ENCODE measurements around the gene VPS11. TPM values are rescaled to one million over a fixed set of nuclear protein-coding genes. Genes with fewer than 3 reads are reported as not detected.
A peak's percentile ranks its signal among the peaks of the same experiment; 100 is the strongest.

VPS11 gene
- total RNA-seq, 2 experiments from 2014 or later = 39.7 to 40.0 TPM

- Mint-ChIP-seq H3K4me1 (peaks cover 59% of the 10 kb centered on the region), H3K9me3 (no peaks in the 10 kb centered on the region), H3K4me3 (no peak overlapping the region), H3K36me3 (ENCODE audit: low read depth) (peaks cover 59% of the 10 kb centered on the region), H3K27ac (peak overlapping the region; percentile 1), H3K27me3 (no peaks in the 10 kb centered on the region)
- ChIA-PET CTCF (interaction anchor here (0.5 to 2.6 kb wide), 2 partner anchors 8 to 272 kb away, joined by 3 to 8 read pairs; no protein-coding TSS in a partner anchor), POLR2A (no interaction called here)
- DNase-seq = no peak
These were observed 42.8 kb downstream of the VPS11 start for GRCh38 chr11:119110439-119110838.

GRCh38 chr11:119111361-119111925 lies 43.8 kb downstream of the VPS11 start:
- Mint-ChIP-seq H3K36me3 (ENCODE audit: low read depth) (peaks cover 67% of the 10 kb centered on the region), H3K9me3 (no peaks in the 10 kb centered on the region), H3K4me3 (no peak overlapping the region), H3K27ac (peak overlapping the region; percentile 46), H3K4me1 (peaks cover 57% of the 10 kb centered on the region), H3K27me3 (no peaks in the 10 kb centered on the region)
- ChIA-PET POLR2A (no interaction called here), CTCF (interaction anchor here (0.7 to 2.1 kb wide), 5 partner anchors 10 to 211 kb away, joined by 3 to 5 read pairs (median 4); partner anchors contain the start of genes DPAGT1 and HYOU1)
- no peak for DNase-seq

- no peaks in the 10 kb centered on the region for H3K9me3 Mint-ChIP-seq
- DNase-seq = no peak
- H3K4me1 Mint-ChIP-seq = peaks cover 57% of the 10 kb centered on the region
- CTCF ChIA-PET = interaction anchor here (0.8 to 2.1 kb wide), 6 partner anchors 9 to 210 kb away, joined by 3 to 5 read pairs (median 4); partner anchors contain the start of genes DPAGT1, HINFP and HYOU1
- POLR2A ChIA-PET = no interaction called here
- H3K27ac Mint-ChIP-seq = no peak overlapping the region
- no peak overlapping the region for H3K4me3 Mint-ChIP-seq
- H3K36me3 Mint-ChIP-seq (ENCODE audit: low read depth) = peaks cover 76% of the 10 kb centered on the region
- no peaks in the 10 kb centered on the region for H3K27me3 Mint-ChIP-seq
These were observed 44.8 kb downstream of the VPS11 start for GRCh38 chr11:119112314-119113020.

DNA sequence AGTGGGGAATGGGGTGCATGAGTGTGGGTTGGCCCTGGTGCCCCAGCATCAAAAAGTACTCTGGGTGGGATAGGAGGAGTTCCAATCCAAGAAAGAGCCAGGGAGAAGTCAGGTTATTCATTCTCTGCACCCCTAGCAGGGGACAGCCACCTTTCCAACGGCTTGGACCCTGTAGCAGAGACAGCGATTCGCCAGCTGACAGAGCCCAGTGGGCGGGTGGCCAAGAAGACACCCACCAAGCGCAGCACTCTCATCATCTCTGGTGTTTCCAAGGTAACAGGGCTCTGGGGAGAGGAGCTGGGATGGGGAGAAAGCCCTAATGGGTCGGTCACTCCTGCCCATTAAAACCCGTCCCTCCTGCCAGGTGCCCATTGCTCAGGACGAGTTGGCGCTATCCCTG lies 46.1 kb downstream of the VPS11 start:
- H3K36me3 Mint-ChIP-seq (ENCODE audit: low read depth) = peaks cover 79% of the 10 kb centered on the region
- H3K4me3 Mint-ChIP-seq = no peak overlapping the region
- no peaks in the 10 kb centered on the region for H3K9me3 Mint-ChIP-seq
- H3K4me1 Mint-ChIP-seq = peaks cover 51% of the 10 kb centered on the region
- ChIA-PET CTCF (no interaction called here), POLR2A (no interaction called here)
- no peak overlapping the region for H3K27ac Mint-ChIP-seq
- H3K27me3 Mint-ChIP-seq = no peaks in the 10 kb centered on the region
- DNase-seq = no peak

DNA sequence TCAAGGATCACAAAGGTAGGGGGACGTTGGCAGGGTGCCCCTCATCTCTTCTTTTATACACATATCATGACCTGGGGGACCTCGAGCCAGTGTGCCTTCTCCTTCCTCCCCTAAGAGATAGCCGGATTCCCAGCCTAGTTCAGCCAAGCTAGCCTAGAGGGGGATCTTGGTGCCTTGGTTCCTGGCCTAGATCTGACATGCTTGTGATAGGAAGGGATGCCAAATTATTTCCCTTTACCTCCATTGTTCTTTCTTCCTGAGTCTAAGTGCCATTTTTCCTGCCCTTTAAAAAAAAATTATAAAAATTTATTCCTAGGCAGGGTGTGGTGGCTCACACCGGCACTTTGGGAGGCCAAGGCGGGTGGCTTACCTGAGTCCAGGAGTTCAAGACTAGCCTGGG lies 46.7 kb downstream of the VPS11 start:
- no peaks in the 10 kb centered on the region for H3K9me3 Mint-ChIP-seq
- CTCF ChIA-PET = interaction anchor here (1.3 kb wide), 1 partner anchor 242 kb away, joined by 4 read pairs; no protein-coding TSS in a partner anchor
- no peaks in the 10 kb centered on the region for H3K27me3 Mint-ChIP-seq
- DNase-seq = no peak
- no peak overlapping the region for H3K4me3 Mint-ChIP-seq
- peak overlapping the region; percentile 46 for H3K27ac Mint-ChIP-seq
- POLR2A ChIA-PET = no interaction called here
- peaks cover 76% of the 10 kb centered on the region for H3K36me3 Mint-ChIP-seq (ENCODE audit: low read depth)
- peaks cover 45% of the 10 kb centered on the region for H3K4me1 Mint-ChIP-seq

- H3K36me3 Mint-ChIP-seq (ENCODE audit: low read depth) = peaks cover 68% of the 10 kb centered on the region
- no peaks in the 10 kb centered on the region for H3K9me3 Mint-ChIP-seq
These were observed 48.0 kb downstream of the VPS11 start for GRCh38 chr11:119115484-119116234.

GRCh38 chr11:119116235-119116594 lies 48.6 kb downstream of the VPS11 start:
- Mint-ChIP-seq H3K36me3 (ENCODE audit: low read depth) (peaks cover 62% of the 10 kb centered on the region), H3K4me3 (peak overlapping the region; percentile 65), H3K9me3 (no peaks in the 10 kb centered on the region), H3K4me1 (peaks cover 43% of the 10 kb centered on the region), H3K27ac (peak overlapping the region; percentile 96), H3K27me3 (no peaks in the 10 kb centered on the region)
- CTCF ChIA-PET = interaction anchor here (0.6 to 2.1 kb wide), 6 partner anchors 10 to 207 kb away, joined by 3 to 8 read pairs (median 3); partner anchors contain the start of gene C2CD2L
- POLR2A ChIA-PET = no interaction called here
- no peak for DNase-seq

More at GRCh38 chr11:119115484-119116234, 48.0 kb downstream of the VPS11 start:
- peak overlapping the region; percentile 65 for H3K4me3 Mint-ChIP-seq
- POLR2A ChIA-PET = no interaction called here
- CTCF ChIA-PET = interaction anchor here (0.6 to 2.1 kb wide), 7 partner anchors 9 to 241 kb away, joined by 3 to 8 read pairs (median 3); partner anchors contain the start of gene C2CD2L
- H3K27me3 Mint-ChIP-seq = no peaks in the 10 kb centered on the region
- peak; percentile 51 for DNase-seq
- peak overlapping the region; percentile 96 for H3K27ac Mint-ChIP-seq
- H3K4me1 Mint-ChIP-seq = peaks cover 39% of the 10 kb centered on the region

DNA sequence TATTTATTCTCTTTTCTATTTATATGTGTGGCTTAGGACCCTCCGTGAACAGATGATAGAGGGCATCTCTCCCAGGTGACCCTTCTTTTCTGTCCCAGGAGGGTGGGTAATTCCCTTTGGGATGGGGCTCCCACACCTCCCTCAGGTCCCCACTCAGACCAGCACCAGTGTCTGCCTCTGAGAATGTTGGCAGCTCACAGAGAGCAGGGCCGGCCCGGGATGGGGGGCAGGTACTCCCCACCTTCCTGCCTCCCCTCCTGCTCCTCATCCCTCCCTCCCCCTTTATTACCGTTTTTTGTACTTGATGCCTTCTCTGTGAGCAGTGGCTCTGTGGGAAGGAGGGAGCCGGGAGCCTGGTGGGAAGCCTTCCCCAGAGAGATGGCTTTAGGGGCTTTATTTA lies 49.0 kb downstream of the VPS11 start:
- peaks cover 43% of the 10 kb centered on the region for H3K4me1 Mint-ChIP-seq
- H3K9me3 Mint-ChIP-seq = no peaks in the 10 kb centered on the region
- no peaks in the 10 kb centered on the region for H3K27me3 Mint-ChIP-seq
- peaks cover 58% of the 10 kb centered on the region for H3K36me3 Mint-ChIP-seq (ENCODE audit: low read depth)
- H3K4me3 Mint-ChIP-seq = no peak overlapping the region
- no peak for DNase-seq
- ChIA-PET POLR2A (no interaction called here), CTCF (interaction anchor here (0.5 to 2.1 kb wide), 4 partner anchors 10 to 52 kb away, joined by 3 to 8 read pairs (median 4); partner anchors contain the start of gene C2CD2L)
- peak overlapping the region; percentile 96 for H3K27ac Mint-ChIP-seq

GRCh38 chr11:119117004-119117706 lies 49.5 kb downstream of the VPS11 start:
- Mint-ChIP-seq H3K4me1 (peaks cover 43% of the 10 kb centered on the region), H3K27me3 (no peaks in the 10 kb centered on the region), H3K4me3 (no peak overlapping the region), H3K36me3 (ENCODE audit: low read depth) (peaks cover 56% of the 10 kb centered on the region), H3K27ac (peak overlapping the region; percentile 61), H3K9me3 (no peaks in the 10 kb centered on the region)
- no peak for DNase-seq
- ChIA-PET POLR2A (no interaction called here), CTCF (interaction anchor here (0.5 to 1.7 kb wide), 3 partner anchors 8 to 52 kb away, joined by 3 to 8 read pairs (median 4); no protein-coding TSS in a partner anchor)

DNA sequence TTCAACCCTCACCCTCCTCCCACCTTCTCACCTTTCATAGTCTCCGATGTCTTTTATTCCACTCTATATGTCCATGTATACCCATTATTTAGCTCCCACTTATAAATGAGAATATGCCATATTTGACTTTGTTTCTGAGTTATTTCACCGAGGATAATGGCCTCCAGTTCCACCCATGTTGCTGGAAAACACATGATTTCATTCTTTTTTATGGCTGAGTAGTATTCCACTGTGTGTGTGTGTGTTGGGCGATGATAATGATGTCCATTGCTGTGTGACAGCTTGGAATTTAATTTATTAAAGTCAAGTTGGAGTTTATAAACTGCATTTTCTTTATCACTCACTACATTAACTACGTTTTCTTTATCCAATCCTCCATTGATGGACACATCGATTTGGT lies 50.6 kb downstream of the VPS11 start:
- Mint-ChIP-seq H3K9me3 (no peaks in the 10 kb centered on the region), H3K36me3 (ENCODE audit: low read depth) (peaks cover 49% of the 10 kb centered on the region), H3K27me3 (no peaks in the 10 kb centered on the region), H3K4me3 (no peak overlapping the region), H3K27ac (peak overlapping the region; percentile 39), H3K4me1 (peaks cover 53% of the 10 kb centered on the region)
- ChIA-PET CTCF (interaction anchor here (0.8 to 1.7 kb wide), 3 partner anchors 9 to 51 kb away, joined by 3 to 8 read pairs (median 3); partner anchors contain the start of genes DPAGT1 and VPS11), POLR2A (interaction anchor here (1.2 kb wide), 1 partner anchor 23 kb away, joined by 3 read pairs; a partner anchor contains a TSS)
- no peak for DNase-seq

GRCh38 chr11:119118946-119119345 lies 51.3 kb downstream of the VPS11 start:
- ChIA-PET CTCF (interaction anchor here (0.6 to 1.7 kb wide), 4 partner anchors 10 to 134 kb away, joined by 3 to 8 read pairs (median 4); partner anchors contain the start of genes DPAGT1 and VPS11), POLR2A (interaction anchor here (1.2 kb wide), 1 partner anchor 24 kb away, joined by 3 read pairs; a partner anchor contains a TSS)
- DNase-seq = no peak
- no peaks in the 10 kb centered on the region for H3K9me3 Mint-ChIP-seq
- peaks cover 49% of the 10 kb centered on the region for H3K4me1 Mint-ChIP-seq
- no peak overlapping the region for H3K27ac Mint-ChIP-seq
- H3K4me3 Mint-ChIP-seq = no peak overlapping the region
- no peaks in the 10 kb centered on the region for H3K27me3 Mint-ChIP-seq
- H3K36me3 Mint-ChIP-seq (ENCODE audit: low read depth) = peaks cover 44% of the 10 kb centered on the region

DNA sequence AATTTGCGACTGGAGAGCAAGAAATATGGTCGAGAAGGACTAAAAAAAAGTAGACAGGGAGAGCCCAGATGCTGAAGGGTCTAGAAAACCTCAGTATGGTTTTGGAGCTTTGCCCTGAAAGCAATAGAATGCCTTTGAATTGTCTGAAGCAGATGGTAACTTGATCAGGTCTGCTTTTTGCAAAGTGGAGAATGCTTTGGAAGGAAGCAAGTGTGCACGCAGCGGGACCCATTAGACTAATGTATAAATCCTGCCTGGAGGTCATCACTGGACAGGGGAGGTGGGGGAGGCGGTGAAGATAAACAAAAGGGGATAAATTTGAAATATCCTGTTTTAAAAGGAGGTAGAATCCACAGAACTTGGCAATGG lies 53.0 kb downstream of the VPS11 start:
- Mint-ChIP-seq H3K27ac (peak overlapping the region; percentile 90), H3K36me3 (ENCODE audit: low read depth) (peaks cover 38% of the 10 kb centered on the region), H3K4me3 (peak overlapping the region; percentile 99), H3K4me1 (peaks cover 38% of the 10 kb centered on the region), H3K9me3 (no peaks in the 10 kb centered on the region), H3K27me3 (no peaks in the 10 kb centered on the region)
- DNase-seq = no peak
- POLR2A ChIA-PET = no interaction called here
- CTCF ChIA-PET = interaction anchor here (0.9 kb wide), 1 partner anchor 12 kb away, joined by 3 read pairs; no protein-coding TSS in a partner anchor

Measured in activated CD4-positive, alpha-beta T cell treated with anti-CD3 and anti-CD28 coated beads, Interleukin-2, amount 10 ng/mL, durations not matched to agents 7 days and 5 days (primary cell).